ENCODE data around the gene EN2.

Gene EN2

DNA sequence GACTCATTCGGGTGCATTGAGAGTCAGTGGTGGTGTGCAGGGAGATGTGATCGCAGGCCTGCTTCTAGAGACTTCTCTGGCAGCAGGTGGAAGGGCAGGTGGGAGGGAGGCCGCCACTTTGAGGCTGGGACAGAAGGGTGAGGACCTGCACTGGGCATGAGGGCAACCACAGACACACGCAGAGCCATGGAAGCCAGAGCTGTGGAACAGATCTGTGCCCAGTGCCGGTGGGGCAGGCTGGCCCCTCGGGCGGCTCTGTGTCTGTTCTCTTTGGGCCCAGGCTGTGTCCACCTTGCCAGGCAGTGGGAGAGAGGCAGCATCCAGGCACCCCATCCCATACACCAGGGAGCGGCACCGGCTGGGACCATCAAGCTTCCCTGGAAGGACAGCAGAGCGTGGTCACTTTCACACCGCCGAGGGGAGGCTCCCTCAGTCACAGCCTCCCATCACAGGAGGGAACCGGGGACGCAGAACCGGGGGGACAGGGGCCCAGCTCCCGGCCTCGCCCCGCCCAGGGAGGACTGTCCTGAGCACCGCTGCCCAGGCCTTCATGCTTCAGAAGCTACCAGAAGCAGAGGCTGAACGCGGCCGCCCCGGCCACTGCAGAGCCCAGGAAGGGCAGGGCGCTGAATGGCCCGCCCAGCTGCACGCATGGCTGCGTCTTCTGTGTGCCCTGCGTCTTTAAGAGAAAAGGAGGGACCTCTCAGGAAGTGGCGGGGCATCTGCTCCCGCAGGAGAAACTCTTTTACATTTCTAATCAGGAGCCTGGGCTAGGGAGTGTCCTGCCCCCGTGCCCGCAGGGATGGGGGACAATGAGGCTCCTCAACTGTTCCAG, 32.1 kb downstream of the EN2 start:
- Mint-ChIP-seq H3K4me3 (peak overlapping the region; percentile 70), H3K9me3 (peaks cover 2% of the 10 kb centered on the region), H3K27ac (no peak overlapping the region), H3K36me3 (peaks cover 2% of the 10 kb centered on the region), H3K27me3 (peaks cover 63% of the 10 kb centered on the region), H3K4me1 (peaks cover 29% of the 10 kb centered on the region)
- CTCF ChIA-PET = interaction anchor here (0.7 kb wide), 1 partner anchor 35 kb away, joined by 3 read pairs; no protein-coding TSS in a partner anchor
- DNase-seq = no peak

DNA sequence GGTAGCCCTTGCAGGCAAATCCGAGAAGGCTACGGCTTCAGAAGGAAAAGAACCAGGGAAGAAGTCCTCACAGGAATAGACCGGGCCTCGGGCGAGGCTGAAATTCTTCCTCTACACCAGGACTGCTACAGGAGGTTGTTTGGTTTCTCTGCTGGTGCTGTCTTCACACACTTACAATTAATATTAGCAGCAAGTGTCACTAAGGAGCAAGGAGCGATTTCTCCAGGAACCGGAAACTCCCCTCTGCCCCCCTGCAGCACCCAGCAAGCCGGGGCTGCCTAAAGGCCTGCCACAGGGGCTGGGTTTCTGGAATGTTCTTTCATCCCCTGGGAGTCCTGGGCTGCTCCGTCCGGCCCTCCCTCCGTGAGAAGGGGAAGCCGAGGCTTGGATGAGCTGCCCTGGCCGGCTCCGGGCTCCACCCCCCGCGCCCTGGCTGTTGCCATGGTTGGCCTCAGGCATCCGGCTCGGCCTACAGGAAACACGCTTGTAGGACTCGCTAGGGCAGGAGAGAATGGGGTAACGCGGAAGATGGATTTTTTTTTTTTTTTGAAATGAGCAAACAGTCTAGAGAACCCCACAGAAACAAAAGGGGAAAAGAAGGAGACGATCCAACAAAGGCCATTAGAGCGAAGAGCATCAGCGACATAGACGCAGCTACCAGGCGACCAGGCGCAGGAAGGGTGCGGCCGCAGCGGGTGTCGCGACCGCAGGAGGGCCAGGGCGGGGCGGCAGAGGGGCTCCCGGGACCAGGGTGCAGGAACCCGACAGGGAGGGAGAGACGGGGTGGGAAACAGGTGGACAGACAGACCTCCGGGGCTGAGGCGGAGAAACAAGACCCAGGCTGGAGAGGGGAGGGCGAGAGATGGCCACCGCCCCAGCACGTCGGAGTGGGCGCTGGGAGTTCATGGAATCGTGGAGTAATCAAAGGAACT, 33.0 kb downstream of the EN2 start:
- Mint-ChIP-seq H3K36me3 (peaks cover 2% of the 10 kb centered on the region), H3K27ac (peak overlapping the region; percentile 81), H3K9me3 (peaks cover 2% of the 10 kb centered on the region), H3K4me3 (peak overlapping the region; percentile 70), H3K27me3 (peaks cover 65% of the 10 kb centered on the region), H3K4me1 (peaks cover 29% of the 10 kb centered on the region)
- CTCF ChIA-PET = no interaction called here
- DNase-seq = peak; percentile 62

DNA sequence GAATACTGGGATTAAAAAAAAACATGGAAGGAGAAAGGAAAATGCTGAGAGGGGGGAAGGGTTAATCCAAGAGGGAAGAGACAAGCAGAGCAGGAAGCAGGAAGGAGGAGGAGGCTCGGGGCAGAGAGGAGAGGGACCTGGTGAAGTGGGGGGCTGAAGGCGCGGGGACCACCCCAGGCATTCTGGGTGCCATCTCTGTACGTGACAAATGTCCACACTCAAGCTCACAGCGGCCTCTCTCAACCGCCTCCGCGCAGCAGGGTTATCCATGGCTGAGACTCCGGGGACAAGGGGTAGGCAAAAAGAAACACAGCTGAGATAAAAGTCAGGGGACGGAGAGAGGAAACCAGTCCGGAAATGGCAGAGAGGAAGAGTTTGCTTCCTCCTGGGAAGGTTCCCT, 33.9 kb downstream of the EN2 start:
- Mint-ChIP-seq H3K27me3 (peaks cover 70% of the 10 kb centered on the region), H3K36me3 (peaks cover 2% of the 10 kb centered on the region), H3K4me1 (peaks cover 29% of the 10 kb centered on the region), H3K27ac (no peak overlapping the region), H3K9me3 (peaks cover 2% of the 10 kb centered on the region), H3K4me3 (no peak overlapping the region)
- DNase-seq = no peak
- CTCF ChIA-PET = no interaction called here

DNA sequence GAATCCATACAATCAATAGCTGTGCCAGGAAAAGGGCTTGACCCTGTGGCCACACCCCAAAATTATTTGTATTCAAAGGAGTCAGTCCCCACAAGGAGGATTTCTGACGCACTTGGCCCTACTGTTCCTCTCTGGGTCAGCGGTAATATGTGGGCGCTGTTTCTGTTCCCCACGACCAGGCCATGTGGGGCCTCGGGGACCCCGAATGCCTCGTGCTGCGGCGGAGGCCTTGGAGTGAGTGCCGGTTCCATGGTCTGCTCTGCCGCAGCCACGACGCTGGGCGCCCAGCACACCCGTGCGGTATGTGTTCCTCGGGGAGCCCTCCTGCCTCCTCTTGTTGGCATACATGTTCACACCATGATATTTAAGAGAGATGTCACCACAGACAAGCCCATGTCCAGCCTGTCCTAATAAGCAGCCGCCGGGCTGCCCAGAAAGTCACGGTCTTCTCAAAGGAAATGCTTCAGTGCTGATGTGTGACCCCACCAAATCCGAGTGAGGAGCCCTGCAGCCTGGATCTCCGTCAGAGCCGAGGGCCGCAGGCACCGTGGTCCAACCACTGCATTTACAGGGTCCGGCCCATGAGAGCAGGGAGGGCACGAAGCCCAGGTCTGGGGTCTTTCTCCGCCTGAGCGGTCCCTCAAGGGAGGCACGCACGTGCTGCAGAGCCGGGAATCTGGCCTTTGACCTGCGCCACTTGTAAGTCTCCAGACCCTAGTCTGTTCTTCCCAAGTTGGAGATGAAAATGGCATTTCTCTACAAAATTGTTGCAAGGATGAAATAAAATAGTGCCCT, 36.0 kb downstream of the EN2 start:
- Mint-ChIP-seq H3K4me1 (peaks cover 26% of the 10 kb centered on the region), H3K27me3 (peaks cover 68% of the 10 kb centered on the region), H3K9me3 (peaks cover 2% of the 10 kb centered on the region), H3K4me3 (no peak overlapping the region), H3K36me3 (peaks cover 2% of the 10 kb centered on the region), H3K27ac (no peak overlapping the region)
- CTCF ChIA-PET = no interaction called here
- no peak for DNase-seq

DNA sequence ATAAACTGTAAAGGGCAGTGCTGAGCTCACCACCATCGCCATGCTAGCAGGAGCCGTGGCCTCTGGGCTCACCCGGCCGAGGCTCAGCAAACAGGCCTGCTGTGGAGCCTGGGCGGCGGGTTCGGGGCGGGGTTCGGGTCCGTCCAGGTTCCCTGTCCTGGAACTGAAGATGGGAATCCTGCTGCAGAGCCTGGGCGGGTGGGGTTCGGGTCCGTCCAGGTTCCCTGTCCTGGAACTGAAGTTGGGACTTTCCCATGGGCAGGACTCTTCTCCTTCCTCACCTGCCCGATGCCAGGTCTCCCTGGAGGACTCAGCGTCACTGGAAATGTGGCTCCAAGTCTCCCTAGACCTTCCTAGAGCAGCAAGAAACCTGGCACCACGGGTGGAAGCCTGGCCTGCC, 36.6 kb downstream of the EN2 start:
- Mint-ChIP-seq H3K27me3 (peaks cover 68% of the 10 kb centered on the region), H3K9me3 (peaks cover 2% of the 10 kb centered on the region), H3K36me3 (peaks cover 2% of the 10 kb centered on the region), H3K4me1 (peaks cover 23% of the 10 kb centered on the region), H3K27ac (no peak overlapping the region), H3K4me3 (no peak overlapping the region)
- no peak for DNase-seq
- CTCF ChIA-PET = no interaction called here

DNA sequence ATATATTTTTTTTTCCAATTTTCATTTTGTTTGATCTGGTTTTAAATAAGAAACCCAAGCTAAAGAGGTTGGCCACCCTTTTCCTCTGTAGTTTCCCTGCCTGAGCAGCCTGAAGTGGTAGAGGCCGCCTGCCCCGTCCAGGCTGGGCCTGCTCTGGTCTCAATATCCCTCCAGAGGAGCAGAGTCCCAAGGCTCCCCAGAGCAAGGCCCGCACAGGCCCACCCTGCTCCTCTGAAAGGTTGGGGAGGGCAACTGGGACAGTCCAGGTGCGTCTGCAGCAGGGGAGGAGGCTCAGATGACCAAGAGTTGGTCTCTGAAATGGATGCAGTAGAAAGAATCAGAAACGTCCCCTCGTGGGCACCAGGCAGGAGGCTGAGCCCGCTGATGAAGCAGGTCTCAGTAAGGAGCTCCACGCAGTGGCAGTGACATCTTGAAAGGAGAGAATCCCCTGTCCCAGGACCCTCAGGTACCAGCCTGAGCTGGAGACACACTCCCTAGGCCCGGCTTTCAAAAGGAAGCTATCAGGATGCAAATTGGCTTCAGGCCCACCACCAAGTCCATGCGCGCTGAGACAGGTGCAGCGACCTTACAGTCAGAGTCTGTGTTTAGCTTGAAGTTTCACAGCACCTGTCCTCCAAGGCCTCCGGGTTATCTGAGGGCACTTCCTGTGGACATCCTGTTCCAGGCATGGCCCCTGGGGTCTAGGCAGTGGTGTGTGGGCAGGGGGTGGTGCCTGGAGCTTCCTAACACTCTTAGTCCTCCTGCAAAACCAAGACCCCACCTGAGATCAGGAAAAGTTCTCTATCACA, 37.7 kb downstream of the EN2 start:
- Mint-ChIP-seq H3K4me1 (peaks cover 16% of the 10 kb centered on the region), H3K9me3 (peaks cover 2% of the 10 kb centered on the region), H3K27ac (peak overlapping the region; percentile 60), H3K4me3 (no peak overlapping the region), H3K27me3 (peaks cover 65% of the 10 kb centered on the region), H3K36me3 (peaks cover 2% of the 10 kb centered on the region)
- DNase-seq = no peak
- CTCF ChIA-PET = no interaction called here

DNA sequence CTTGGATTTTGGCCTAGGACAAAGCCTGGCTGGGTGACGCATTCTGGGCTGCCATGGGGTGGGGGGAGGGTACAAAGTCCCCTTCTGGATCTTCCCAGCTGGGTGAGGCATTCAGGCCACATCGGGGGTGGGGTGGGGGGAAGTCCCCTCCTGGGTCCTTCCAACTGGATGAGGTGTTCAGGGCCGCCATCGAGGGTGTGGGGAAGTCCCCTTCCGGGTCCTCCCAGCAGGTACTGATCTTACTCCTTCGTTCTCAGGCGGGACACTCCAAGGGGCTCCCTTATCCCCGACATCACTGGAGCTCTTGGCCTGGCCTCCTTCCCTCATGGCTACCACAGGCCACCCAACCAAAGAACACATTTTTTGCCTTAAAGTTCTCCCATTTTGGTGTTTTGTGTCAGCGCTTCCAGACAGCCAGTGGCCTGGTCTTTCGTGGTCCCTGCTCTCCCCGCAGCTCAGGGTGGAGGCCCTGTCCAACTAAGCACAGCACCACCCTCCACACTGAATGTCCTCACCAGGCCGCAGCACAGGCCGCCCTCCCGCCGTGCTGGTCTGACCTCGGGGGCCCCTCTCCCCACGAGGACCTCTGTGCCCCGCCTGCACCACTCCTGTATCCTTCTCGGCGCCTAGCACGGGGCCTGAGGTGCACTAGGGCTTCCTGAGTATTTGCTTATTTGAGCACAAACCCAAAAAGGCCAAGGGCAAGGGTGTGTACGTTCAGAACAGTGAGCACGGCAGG, 38.5 kb downstream of the EN2 start:
- Mint-ChIP-seq H3K36me3 (no peaks in the 10 kb centered on the region), H3K4me3 (no peak overlapping the region), H3K27me3 (peaks cover 63% of the 10 kb centered on the region), H3K4me1 (peaks cover 8% of the 10 kb centered on the region), H3K27ac (no peak overlapping the region), H3K9me3 (no peaks in the 10 kb centered on the region)
- DNase-seq = no peak
- CTCF ChIA-PET = no interaction called here

DNA sequence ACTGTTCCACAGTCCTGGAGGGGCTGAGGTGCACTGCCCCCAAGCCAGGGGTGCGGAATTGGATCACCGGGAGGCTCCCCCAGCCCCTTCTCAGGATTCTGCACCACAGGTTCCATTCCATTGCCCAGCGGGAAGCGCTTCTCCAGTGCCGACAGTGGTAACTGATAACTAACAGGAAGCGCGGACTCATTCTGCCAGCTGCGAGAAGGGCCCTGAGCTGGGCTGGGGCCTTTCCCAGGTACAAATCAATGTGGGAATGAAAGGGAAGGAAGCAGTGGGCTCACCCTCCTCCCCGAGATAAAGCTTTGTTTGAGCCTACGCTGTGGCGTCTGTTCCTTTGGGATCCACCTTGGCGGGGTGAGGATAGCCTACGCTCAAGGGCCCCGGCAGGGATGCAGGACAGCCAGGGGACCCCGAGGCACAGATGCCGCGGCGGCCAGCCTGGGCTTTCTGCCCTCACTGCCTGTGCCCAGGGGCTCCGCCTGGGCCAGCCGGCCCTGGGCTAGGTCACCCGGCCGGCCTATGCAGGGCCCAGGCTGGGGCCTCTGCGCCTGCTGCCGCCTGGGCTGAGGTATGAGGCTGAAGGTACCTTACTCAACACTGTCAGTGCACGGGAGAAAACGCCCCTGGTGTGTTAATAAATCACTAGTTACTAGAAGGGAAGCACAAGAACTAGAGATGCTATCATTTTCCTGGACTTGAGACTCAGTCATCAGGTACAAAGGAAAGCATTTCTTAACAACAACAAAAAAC, 39.4 kb downstream of the EN2 start:
- CTCF ChIA-PET = no interaction called here
- H3K9me3 Mint-ChIP-seq = no peaks in the 10 kb centered on the region
- no peak overlapping the region for H3K4me3 Mint-ChIP-seq
- H3K4me1 Mint-ChIP-seq = no peaks in the 10 kb centered on the region
- H3K36me3 Mint-ChIP-seq = no peaks in the 10 kb centered on the region
- H3K27me3 Mint-ChIP-seq = peaks cover 56% of the 10 kb centered on the region
- H3K27ac Mint-ChIP-seq = no peak overlapping the region
- no peak for DNase-seq

DNA sequence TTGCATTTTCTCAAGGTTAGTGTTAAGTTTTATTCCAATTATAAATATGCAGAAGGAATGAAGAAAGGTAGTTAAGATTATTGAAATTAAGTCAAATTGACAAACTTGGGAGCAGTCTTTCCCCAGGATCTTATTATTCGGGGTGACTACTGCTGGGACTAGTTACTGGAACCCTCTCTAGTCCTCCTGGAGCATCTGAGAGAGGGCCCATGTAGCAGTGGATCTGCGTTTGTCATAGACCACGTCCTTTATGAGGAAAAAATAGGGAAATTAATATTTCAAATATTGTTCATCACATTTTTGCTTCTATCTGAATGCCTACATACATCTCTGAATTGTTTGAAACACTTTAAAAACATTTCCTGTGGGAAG, 47.5 kb downstream of the EN2 start:
- Mint-ChIP-seq H3K27ac (no peak overlapping the region), H3K9me3 (no peaks in the 10 kb centered on the region), H3K27me3 (peaks cover 75% of the 10 kb centered on the region), H3K4me1 (peaks cover 20% of the 10 kb centered on the region), H3K36me3 (peaks cover 4% of the 10 kb centered on the region), H3K4me3 (no peak overlapping the region)
- CTCF ChIA-PET = interaction anchor here (0.6 kb wide), 1 partner anchor 33 kb away, joined by 3 read pairs; no protein-coding TSS in a partner anchor
- DNase-seq = no peak

DNA sequence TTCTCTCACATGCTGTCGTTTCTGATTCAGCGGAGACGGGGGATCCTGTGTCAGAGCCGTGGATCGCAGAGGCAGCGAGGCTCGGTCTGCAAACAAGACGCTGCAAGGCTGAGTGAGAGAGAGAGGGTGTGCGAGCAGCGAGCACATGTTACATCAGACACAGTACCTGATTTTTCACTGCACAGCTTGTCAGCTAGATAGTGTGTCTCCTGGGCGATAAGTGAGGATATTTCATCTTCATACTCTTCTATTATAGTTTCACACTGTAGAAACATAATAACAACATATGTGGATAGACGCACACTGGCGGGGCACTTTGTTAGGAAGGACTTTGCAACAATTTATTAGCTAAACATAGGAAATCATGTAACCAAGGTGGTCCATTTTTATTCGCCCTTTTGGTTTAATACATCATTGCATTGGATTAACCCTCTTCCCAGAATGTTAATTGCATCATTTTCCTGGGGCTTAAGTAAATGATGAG, 49.0 kb downstream of the EN2 start:
- peaks cover 20% of the 10 kb centered on the region for H3K4me1 Mint-ChIP-seq
- peaks cover 78% of the 10 kb centered on the region for H3K27me3 Mint-ChIP-seq
- no peak for DNase-seq
- no peaks in the 10 kb centered on the region for H3K9me3 Mint-ChIP-seq
- CTCF ChIA-PET = interaction anchor here (0.7 kb wide), 2 partner anchors 55 to 505 kb away, joined by 3 read pairs; no protein-coding TSS in a partner anchor
- no peak overlapping the region for H3K27ac Mint-ChIP-seq
- peaks cover 4% of the 10 kb centered on the region for H3K36me3 Mint-ChIP-seq
- H3K4me3 Mint-ChIP-seq = no peak overlapping the region

DNA sequence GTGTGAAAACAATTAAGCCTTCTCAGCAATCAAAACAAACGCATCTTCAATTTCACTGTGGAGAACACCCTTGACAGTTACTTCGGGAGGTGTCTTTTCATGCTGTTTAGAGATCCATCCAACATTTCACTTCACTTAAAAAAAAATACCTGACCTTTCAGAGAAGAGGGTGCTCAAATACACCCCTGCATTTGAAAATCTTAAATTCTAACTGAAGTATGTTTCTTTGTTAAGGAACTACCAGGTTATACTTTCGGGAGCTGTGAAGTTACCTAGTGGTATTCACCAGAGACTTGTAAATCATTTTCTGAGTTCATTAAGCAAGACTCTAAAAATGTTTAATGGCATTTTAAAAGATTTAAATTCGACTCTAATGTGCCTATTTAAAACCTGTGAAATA, 49.6 kb downstream of the EN2 start:
- DNase-seq = no peak
- Mint-ChIP-seq H3K4me3 (no peak overlapping the region), H3K27ac (no peak overlapping the region), H3K36me3 (peaks cover 4% of the 10 kb centered on the region), H3K27me3 (peaks cover 82% of the 10 kb centered on the region), H3K9me3 (no peaks in the 10 kb centered on the region), H3K4me1 (peaks cover 20% of the 10 kb centered on the region)
- CTCF ChIA-PET = interaction anchor here (0.7 kb wide), 2 partner anchors 55 to 505 kb away, joined by 3 read pairs; no protein-coding TSS in a partner anchor
